Smooth muscle cell of the brain vasculature (primary cell): ENCODE measurements around the gene MEGF9.

ENCODE experiments used
- DNase-seq: peaks from one replicate; pipeline ENCODE4 v3.0.0-alpha.2; 2012; ENCODE audit warnings: low read depth, low spot score

Gene MEGF9

DNA sequence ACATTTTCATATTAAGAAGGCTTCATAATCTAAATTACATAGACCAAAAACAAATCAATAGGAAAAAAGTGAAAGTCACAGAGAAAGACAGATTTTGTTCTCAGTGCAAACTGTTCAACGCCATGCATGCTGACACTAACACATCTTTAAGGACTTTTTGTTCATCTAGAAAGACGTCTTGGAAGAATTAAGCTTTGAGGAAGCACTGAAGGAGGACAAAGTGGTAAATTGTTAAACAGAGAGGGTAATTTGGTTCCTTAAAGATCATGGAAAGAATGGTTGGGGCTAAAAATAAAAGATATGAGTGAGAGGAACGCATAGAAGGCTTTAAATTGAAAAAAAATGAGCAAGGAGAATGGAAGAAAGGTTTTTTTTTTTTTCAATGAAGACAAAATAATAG lies 9.1 kb downstream of the MEGF9 start:
- DNase-seq: no peak

DNA sequence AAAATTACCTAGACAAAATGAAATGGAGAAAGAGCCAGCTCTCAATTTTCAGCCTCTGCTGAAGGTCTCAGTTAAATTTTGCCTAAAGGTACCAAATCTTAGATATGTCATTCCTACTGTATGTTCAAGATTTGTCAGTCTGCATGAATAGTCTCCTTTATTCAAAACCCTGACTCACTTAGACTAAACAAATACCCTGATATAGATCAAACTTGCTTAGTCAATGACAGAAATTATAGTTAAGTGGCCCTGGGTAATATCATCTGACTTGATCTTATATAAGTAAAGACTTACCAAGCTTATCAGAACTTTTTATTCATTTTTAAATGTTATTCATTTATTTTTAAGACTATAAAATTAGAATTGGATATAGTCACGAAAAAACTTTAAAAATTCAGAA lies 12.2 kb downstream of the MEGF9 start:
- no peak for DNase-seq

DNA sequence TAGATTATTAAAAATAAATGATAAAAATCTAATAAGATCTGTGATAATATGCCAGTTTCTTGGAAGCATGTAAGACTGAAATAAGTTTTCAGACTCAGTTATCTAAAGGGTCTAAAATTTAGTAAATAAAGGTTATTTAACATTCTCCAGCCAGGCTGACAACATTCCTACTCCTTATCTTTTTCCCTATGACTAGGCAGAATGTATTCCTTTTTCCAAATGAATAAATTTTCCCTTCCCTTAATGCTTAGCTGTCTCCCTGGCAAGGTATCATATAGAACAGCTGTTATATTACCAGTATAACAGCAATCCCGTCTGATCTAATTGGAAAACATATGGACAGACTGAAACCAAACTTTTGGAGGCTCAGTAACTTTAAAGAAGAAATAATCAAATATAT lies 13.0 kb downstream of the MEGF9 start:
- DNase-seq: no peak

DNA sequence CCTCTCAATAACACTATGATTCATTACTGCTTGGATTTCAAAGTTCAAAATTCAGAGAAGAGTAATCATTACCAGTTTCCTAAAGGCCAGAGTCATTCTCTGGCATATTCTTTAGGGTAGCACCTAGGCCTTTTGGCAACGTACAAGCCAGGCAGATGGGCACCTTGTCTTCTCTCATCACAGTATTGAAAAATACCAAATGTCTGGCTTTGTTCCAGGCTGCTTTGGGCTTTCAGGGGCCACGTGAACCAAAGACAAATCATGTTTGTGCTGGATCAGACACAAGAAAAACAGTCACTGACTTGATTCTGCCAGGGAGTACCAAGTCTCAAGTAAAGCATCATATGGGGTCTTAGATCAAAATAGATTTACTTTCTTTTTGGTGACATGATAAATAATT lies 15.5 kb downstream of the MEGF9 start:
- DNase-seq: peak; percentile 47

DNA sequence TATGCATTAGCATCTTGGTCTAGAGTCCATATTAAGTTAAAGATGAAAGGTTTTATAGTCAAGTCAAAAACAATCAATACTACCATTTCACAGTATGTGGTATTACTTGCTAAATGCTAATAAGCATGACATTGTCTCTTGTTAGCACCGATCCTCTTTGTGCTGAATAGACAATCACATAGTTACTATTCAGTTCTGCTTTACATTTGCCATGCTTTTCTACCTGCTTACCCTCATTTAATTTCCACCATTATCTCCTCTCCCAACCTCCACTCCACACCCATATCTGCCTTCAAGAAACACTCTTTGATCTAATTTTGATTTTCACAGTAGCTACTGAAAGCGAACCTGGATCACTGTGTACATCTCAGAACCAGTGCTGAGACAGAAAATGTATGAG lies 16.8 kb downstream of the MEGF9 start:
- no peak for DNase-seq

DNA sequence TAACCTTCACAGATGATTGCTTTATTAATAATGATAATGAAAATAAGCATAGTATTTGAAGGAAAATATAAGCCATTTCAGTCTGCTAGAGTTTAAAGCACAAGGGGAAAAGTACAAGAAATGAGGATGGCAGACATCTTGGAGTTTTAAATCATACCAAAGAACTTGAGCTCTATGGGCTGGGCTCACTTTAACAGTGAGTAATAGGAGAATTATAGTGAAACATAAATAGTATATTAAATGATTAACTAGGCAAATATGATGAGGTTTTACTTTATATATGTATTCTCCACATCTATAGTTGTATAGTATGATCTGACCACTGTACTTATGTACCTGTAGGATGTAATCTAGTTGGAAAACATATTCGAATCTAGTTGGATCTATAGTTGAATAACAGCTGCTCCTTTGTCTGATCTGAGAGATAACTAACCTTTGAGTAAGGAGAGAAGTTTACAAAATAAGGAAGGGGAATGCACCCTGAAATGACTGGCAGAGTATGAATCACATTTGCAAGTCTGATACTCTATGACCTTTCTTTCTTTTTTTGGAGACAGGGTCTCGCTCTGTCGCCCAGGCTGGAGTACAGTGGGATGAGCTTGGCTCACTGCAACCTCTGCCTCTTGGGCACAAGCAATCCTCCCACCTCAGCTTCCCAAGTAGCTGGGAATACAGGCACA lies 17.6 kb downstream of the MEGF9 start:
- DNase-seq: no peak

DNA sequence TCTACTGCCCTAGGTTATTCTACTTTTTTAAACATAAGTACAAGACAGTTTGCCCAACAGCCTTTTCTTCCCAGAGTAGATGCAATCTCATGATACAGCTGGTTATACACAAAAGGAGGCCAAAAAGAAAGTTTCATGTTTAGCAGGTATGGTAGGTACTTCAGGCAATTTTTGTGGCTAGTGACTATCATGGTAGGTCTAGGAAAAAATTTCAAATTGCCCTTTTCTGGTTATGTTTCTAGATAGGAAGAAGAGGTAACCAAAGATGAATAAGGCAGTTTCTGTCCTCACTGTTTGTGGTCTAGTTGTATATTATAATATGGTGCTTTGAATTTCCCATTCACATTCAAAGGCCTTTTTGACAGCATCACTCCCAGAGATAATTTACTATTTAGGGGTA lies 19.7 kb downstream of the MEGF9 start:
- DNase-seq: no peak

DNA sequence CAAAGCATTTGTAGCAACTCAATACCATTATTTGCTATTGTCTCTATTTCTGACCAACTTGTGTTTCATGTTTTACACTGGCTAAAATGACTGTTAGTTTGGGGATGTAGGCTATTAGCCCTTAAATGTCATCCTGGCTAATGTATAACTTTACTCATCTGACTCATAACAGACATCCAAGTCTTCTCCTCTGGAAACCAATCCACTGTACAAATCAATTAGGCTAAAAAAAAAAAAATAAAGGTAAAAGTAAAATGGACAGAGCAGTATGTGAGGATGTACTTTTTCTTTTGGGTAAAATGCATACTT lies 20.6 kb downstream of the MEGF9 start:
- no peak for DNase-seq

DNA sequence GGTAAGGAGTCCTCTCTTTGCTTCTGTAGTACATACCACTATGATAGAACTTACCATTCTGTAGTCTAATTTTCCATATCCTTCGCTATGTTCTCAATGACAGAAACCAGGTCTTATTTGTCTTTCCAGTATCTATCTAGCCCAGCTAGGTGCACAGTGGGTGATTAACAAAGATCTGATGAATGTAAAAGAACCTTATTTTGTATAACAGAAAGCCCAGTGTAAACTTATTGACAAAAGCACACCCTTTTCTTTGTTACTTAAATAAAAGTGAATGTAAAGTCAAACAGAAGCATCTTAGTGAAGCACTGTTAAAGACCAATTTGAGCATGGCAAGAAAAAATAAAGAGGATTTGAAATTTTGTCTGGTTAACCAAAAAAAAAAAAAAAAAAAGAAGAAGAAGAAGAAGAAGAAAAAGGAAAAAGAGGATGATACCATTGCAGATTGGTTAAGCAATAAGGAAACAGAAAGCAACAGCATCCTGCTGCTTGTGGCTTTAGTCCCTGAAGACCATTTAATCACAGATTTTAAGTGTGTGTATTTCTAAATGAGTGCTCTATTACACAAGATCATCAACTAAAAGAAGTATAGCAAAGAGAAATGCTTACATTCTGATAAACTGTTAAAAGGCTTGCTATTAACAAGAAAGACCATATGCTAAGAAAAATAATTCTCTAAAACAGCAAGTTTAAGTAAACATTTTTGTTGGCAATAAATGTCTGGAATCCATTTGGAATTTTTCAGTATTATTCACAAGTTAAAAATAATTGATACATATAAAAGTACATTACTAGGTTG lies 21.2 kb downstream of the MEGF9 start:
- no peak for DNase-seq

DNA sequence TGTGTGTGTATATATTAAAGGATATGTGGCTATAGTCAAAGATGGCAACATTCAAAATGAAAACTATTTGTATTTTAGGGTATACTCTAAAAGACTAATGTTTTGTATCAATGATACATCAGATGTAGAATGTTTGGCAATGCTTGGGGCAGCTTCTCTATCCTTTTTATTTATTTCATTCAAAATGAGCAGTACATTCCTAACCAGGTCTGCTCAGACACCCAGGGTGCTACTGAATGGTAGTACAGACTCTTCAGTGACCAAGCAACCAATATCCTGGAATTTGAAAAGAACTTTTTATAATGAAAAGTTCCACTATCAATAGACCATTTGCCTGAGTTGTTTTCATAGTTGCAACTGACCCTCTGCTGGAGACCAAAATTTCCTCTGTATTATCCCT lies 23.9 kb downstream of the MEGF9 start:
- no peak for DNase-seq

DNA sequence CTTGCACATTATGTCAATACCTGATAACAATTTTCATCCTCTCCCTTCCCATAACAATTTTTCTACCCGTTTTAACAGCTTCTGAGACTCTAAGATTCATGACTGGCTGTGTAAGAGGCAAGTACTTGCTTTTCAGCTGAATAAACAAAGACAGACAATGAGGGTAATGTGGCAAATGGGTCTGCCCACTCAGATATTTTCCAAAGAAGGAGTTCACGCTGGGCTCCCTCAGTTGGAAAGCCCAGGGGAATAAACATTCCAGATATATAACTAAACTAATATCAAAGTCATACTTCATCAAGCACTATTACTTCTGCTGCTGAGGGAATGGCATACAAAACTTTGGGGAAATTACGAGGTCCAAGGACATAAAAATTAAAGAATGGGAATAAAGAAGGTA lies 24.4 kb downstream of the MEGF9 start:
- DNase-seq: peak; percentile 70

DNA sequence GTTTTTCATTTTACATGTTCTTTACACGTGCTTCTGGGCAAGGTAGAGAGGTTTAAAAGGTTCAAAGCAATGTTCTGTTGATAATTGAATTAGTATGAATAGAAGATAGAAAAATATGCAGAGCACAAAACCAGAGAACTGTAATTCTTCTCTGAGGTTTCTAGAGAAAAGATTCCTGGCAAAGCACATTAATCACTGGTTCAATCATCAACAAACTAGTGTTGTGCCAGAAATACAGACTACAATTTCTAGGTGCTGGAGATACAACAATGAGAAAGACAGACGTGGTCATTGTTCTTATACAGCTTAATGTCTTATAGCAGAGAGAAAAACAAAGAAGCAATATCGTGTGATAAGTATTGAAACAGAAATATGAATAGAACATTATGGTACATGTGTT lies 25.5 kb downstream of the MEGF9 start:
- DNase-seq: no peak

DNA sequence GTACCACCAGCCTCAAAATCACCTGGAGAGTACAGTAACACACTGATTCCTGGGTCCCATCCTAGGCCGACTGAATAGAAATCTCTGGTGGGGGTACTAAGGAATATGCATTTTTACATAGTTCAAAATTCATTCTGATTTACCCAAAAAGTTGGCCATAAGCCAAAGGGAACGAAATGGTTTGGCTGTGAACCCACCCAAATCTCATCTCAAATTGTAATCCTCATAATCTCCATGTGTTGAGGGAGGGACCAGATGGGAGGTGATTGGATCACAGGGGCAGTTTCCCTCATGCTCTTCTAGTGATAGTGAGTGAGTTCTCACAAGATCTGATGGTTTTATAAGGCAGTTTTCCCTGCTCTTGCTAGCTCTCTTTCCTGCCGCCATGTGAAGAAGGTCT lies 31.1 kb downstream of the MEGF9 start:
- DNase-seq: no peak

DNA sequence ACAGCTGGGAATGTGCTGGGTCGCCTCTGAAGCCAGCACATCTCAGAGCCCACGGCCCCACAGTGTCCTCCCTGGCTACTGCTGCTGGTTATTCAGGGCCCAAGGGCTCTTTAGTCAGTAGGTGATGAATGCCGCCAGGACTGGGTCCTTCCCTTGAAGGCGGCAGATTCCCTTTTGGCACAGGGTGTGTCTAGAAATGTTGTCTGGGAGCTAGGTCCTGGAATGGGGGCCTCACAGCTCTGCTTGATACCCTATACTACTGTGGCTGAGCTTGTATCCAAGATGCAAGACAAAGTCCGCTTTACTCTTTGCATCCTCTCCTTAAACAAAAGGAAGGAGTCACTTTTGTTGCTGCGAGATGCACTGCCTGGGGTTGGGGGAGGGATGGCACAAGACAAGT lies 33.1 kb downstream of the MEGF9 start:
- no peak for DNase-seq

DNA sequence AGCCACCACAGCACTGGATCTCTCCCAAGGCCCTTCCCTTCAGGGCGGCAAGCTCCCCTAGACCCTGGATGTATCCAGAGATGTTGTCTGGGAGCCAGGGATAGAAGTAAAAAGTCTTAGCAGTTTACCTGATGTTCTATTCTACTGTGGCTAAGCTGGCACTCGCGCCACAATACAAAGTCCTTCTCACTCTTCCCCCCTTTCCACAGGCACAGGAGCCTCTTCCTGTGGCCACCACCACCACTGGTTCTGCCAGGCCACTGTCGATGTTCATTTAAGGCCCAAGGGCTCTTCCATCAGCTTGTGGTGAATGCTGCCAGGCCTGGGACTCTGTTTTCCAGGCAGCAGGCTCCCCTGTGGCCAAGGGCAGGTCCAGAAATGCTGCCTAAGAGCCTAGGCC lies 33.7 kb downstream of the MEGF9 start:
- DNase-seq: no peak

DNA sequence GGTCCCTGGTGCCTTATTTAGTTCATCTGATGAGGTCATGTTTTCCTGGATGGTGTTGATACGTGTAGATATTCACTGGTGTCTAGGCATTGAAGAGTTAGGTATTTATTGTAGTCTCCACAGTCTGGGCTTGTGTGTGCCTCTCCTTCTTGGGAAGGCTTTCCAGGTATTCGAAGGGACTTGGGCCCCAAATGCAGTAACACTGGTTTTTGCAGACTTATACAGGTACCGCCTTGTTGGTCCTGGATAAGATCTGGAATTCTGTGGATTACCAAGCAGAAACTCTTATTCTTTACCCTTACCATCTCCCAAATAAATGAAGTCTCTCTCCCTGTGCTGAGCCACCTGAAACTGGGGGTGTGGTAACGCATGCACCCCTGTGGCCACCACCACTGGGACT lies 34.1 kb downstream of the MEGF9 start:
- no peak for DNase-seq

DNA sequence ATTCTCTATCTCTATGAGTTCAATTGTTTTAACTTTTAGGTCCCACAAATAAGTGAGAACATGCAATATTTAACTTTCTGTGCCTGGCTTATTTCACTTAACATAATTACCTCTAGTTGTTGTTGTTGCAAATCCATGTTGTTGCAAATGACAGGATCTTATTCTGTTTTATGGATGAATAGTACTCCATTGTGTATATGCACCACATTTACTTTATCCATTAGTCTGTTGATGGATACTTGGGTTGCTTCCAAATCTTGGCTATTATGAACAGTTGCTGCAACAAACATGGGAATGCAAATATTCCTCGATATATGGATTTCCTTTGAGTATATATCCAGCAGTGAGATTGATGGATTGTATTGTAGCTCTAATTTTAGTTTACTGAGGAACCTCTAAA lies 36.3 kb downstream of the MEGF9 start:
- no peak for DNase-seq

DNA sequence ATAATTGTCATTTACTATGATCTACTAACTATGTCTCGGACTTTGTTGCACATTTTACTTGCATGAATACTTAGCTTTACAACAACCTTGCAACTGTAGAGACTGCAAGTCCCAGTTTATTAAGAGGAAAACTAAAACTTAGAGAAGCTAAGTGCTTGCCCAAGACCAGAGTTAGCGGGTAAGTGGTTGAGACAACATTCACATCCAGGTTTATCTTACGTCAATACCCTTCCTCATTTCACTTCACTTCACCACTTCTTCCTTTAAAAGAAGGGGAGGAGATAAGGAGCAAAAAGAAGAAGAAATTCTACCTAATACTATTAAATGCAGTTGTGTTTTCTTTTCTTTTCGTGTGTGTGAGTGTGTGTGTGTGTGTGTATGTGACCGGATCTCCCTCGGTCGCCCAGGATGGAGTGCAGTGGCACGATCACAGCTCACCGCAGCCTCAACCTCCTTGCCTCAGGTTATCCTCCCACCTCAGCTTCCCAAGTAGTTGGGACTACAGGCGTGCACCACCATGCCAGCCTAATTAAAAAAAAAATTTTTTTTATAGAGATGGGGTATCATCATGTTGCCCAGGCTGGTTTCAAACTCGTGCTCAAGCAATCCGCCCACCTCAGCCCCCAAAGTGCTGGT lies 37.4 kb downstream of the MEGF9 start:
- no peak for DNase-seq

DNA sequence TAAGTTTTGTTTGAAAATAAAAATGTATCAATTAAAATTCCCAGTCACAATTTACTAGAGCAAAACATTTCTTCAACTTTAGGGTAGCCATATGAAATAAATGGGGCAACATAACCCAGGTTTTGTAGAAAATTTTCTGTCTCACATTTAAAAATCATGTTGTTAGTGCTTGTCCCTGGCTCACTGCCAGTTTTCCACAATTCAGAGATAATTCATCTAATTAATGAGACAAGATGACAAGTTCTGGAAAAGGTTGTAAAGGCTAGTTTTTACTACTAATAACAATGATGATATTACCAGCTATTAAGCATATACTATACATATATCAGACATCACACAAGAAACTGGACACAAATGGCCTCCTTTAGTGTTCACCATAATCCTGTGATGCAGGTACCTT lies 45.9 kb downstream of the MEGF9 start:
- no peak for DNase-seq

DNA sequence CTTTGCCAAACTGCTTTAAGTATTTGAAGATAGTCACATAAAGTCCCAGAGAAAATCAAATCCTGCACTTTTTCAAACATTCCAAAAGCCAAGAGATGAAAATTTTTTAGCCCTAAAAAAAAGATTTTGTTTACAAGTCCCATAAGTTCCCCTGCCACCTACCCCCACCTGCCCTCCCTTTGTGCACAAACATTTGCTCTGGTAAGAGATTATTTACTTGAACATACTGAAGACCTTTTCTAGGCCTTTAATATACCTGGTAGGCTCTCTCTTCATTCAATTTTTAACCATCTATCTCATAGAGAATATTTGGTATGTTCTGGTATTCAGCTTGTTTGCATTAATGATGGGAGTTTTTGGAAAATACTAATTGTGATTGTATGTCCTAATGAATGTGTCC lies 50.3 kb downstream of the MEGF9 start:
- no peak for DNase-seq

DNA sequence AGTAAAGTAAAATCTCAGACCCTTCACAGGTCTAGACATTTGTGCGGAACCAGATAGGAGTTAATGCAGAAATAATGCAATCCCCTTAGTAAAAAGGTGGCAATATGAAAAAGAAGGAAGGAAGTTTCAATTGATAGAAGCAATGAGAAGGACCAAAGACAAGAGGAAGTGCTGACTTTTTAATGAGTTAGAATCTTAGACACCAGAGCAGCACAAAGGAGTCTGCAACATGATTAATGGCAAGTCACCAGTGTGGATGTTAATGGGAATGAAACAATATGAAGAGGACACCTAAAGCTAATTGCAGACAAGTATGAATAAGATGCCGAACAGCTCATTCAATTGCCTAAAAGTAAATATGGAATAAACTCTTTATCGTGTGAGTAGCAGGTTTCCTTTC lies 50.9 kb downstream of the MEGF9 start:
- no peak for DNase-seq

DNA sequence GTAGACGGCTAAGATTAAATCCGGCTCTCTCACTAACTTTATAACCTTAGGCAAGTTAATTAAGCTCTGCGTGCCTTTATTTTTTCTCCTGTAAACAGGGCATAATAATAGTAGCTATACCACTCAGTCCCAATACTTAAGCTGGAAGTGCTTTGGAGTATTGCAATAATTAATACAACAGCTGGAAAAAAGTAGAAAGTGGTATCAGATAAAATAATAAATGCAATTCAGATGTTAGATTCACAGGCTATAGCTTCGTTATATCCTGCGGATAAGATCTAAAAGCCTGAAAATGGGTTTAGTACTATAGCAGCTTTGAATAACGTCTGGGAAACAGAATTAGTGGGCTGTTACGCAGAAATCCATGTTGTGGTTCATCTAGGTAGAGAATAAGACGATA lies 51.8 kb downstream of the MEGF9 start:
- no peak for DNase-seq

DNA sequence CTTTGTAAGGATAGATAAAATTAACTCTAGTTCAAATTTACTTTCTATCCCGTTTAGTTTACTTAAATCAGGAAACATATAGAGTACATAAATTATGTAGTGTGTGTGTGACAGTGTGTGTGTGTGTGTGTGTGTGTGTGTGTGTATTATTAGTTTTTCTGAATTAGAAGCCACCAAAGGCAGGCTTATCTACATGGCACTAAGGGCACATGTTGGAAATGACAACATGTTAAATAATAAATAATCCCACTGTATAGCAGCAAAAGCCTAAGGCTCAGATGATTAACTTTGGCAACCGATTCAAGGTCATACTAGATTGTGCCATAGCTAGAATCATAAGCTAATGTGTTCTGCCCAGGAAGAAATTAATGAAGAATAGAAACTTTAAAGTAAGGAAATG lies 54.6 kb downstream of the MEGF9 start:
- no peak for DNase-seq
